ENCODE measurements around the gene LDLRAD4.

GRCh38 chr18:13286456-13287125 is 68.0 kb downstream of the LDLRAD4 start:
- TF ChIP-seq ZNF766 (CRISPR knock-in tag; conservative IDR thresholded peaks at IDR 0.05) (no peak), TEAD4 (IDR thresholded peaks at IDR 0.05; ENCODE audit: low read length) (no peak), TEAD4 (CRISPR knock-in tag; IDR thresholded peaks at IDR 0.05; ENCODE audit: borderline replicate concordance) (no peak), TFAM (CRISPR knock-in tag; conservative IDR thresholded peaks at IDR 0.05) (no peak), HDGF (IDR thresholded peaks at IDR 0.05) (no peak)

All from K562 (cell line).